ENCODE measurements around the gene CFAP77. TPM values are rescaled to one million over a fixed set of nuclear protein-coding genes. Genes with fewer than 3 reads are reported as not detected.
"Not testable (repeated sequence)": the region's sequence is repeated elsewhere in the genome, so short reads cannot be mapped to it uniquely, and the experiment has no call there.

CFAP77 gene
- total RNA-seq, 2 experiments from 2014 or later, result not detected

GRCh38 chr9:132562306-132562573 is 152.2 kb downstream of the CFAP77 start:
- H3K4me1 Mint-ChIP-seq (ENCODE audit: low read depth), result no peaks in the 10 kb centered on the region
- H3K4me1 ChIP-seq (ENCODE audit: insufficient read depth, low read length), result no peaks in the 10 kb centered on the region
- DNase-seq, result no peak
- CTCF ChIA-PET, result no interaction called here
- peaks cover 6 to 10% of the 10 kb centered on the region in 2 experiments for H3K27me3 ChIP-seq (ENCODE audit: control insufficient read depth in 1 of 2, insufficient read depth in 2 of 2, low read length in 2 of 2)
- H3K27ac ChIP-seq (ENCODE audit: low read depth in 1 of 2, low read length in 2 of 2), result no peak overlapping the region
- H3K27ac Mint-ChIP-seq, result no peak overlapping the region
- peaks cover 0 to under 1% of the 10 kb centered on the region in 2 experiments for H3K9me3 ChIP-seq (ENCODE audit: control insufficient read depth in 1 of 2, insufficient read depth in 1 of 2, low read length in 2 of 2)
- H3K9me3 Mint-ChIP-seq, result peaks cover 4% of the 10 kb centered on the region
- H3K4me3 Mint-ChIP-seq, result no peak overlapping the region
- TF ChIP-seq CTCF (IDR thresholded peaks at IDR 0.05), result no peak
- no peak overlapping the region for H3K4me3 ChIP-seq (ENCODE audit: low read length)
- no peaks in the 10 kb centered on the region for H3K36me3 ChIP-seq (ENCODE audit: insufficient read depth, low read length)
- peaks cover 51% of the 10 kb centered on the region for H3K27me3 Mint-ChIP-seq
- H3K36me3 Mint-ChIP-seq (ENCODE audit: low read depth), result no peaks in the 10 kb centered on the region
- intact Hi-C loops (cut with DNase I, micrococcal nuclease), result no loop called here
- POLR2A ChIA-PET, result no interaction called here
- no peak for ATAC-seq (ENCODE audit: poor library complexity)

- intact Hi-C loops (cut with DNase I, micrococcal nuclease), result no loop called here
- ChIA-PET POLR2A (no interaction called here), CTCF (no interaction called here)
- Histone ChIP-seq H3K36me3 (ENCODE audit: insufficient read depth, low read length) (no peaks in the 10 kb centered on the region), H3K27ac (ENCODE audit: low read depth in 1 of 2, low read length in 2 of 2) (no peak overlapping the region), H3K27me3 (ENCODE audit: control insufficient read depth in 1 of 2, insufficient read depth in 2 of 2, low read length in 2 of 2) (peaks cover 5% of the 10 kb centered on the region in 2 experiments), H3K4me1 (ENCODE audit: insufficient read depth, low read length) (no peaks in the 10 kb centered on the region), H3K9me3 (ENCODE audit: control insufficient read depth in 1 of 2, insufficient read depth in 1 of 2, low read length in 2 of 2) (no peaks in the 10 kb centered on the region), H3K4me3 (ENCODE audit: low read length) (no peak overlapping the region)
- ATAC-seq (ENCODE audit: poor library complexity), result no peak
- H3K27ac Mint-ChIP-seq, result no peak overlapping the region
- H3K36me3 Mint-ChIP-seq (ENCODE audit: low read depth), result no peaks in the 10 kb centered on the region
- H3K4me1 Mint-ChIP-seq (ENCODE audit: low read depth), result no peaks in the 10 kb centered on the region
- peaks cover 2% of the 10 kb centered on the region for H3K9me3 Mint-ChIP-seq
- no peak for TF ChIP-seq CTCF (IDR thresholded peaks at IDR 0.05)
- DNase-seq, result no peak
- H3K27me3 Mint-ChIP-seq, result peaks cover 42% of the 10 kb centered on the region
- H3K4me3 Mint-ChIP-seq, result no peak overlapping the region
Measured at GRCh38 chr9:132564526-132564925, 154.5 kb downstream of the CFAP77 start.

- H3K4me1 ChIP-seq (ENCODE audit: insufficient read depth, low read length); H3K9me3 Mint-ChIP-seq; H3K4me1 Mint-ChIP-seq (ENCODE audit: low read depth); POLR2A ChIA-PET; H3K36me3 ChIP-seq (ENCODE audit: insufficient read depth, low read length); H3K27ac Mint-ChIP-seq; H3K4me3 ChIP-seq (ENCODE audit: low read length); H3K4me3 Mint-ChIP-seq; H3K9me3 ChIP-seq (ENCODE audit: control insufficient read depth in 1 of 2, insufficient read depth in 1 of 2, low read length in 2 of 2); H3K27ac ChIP-seq (ENCODE audit: low read depth in 1 of 2, low read length in 2 of 2); ATAC-seq (ENCODE audit: poor library complexity); intact Hi-C loops (cut with DNase I, micrococcal nuclease); H3K36me3 Mint-ChIP-seq (ENCODE audit: low read depth); H3K27me3 ChIP-seq (ENCODE audit: control insufficient read depth in 1 of 2, insufficient read depth in 2 of 2, low read length in 2 of 2); DNase-seq: not testable (repeated sequence)
- CTCF ChIA-PET, result interaction anchor here (0.6 kb wide), 1 partner anchor 7 kb away, joined by 3 read pairs; no protein-coding TSS in a partner anchor
- peaks cover 26% of the 10 kb centered on the region for H3K27me3 Mint-ChIP-seq
Measured at GRCh38 chr9:132568787-132569186, 158.8 kb downstream of the CFAP77 start.

- H3K4me3 Mint-ChIP-seq, result no peak overlapping the region
- ChIA-PET CTCF (no interaction called here), POLR2A (no interaction called here)
- no peak overlapping the region for H3K27ac ChIP-seq (ENCODE audit: low read depth in 1 of 2, low read length in 2 of 2)
- TF ChIP-seq CTCF (IDR thresholded peaks at IDR 0.05), result no peak
- peaks cover 28 to 29% of the 10 kb centered on the region in 2 experiments for H3K27me3 ChIP-seq (ENCODE audit: control insufficient read depth in 1 of 2, insufficient read depth in 2 of 2, low read length in 2 of 2)
- H3K27ac Mint-ChIP-seq, result no peak overlapping the region
- peaks cover 0 to 5% of the 10 kb centered on the region in 2 experiments for H3K9me3 ChIP-seq (ENCODE audit: control insufficient read depth in 1 of 2, insufficient read depth in 1 of 2, low read length in 2 of 2)
- no peaks in the 10 kb centered on the region for H3K9me3 Mint-ChIP-seq
- intact Hi-C loops (cut with DNase I, micrococcal nuclease), result no loop called here
- DNase-seq, result no peak
- ATAC-seq (ENCODE audit: poor library complexity), result no peak
- no peak overlapping the region for H3K4me3 ChIP-seq (ENCODE audit: low read length)
- peaks cover 33% of the 10 kb centered on the region for H3K27me3 Mint-ChIP-seq
- no peaks in the 10 kb centered on the region for H3K4me1 ChIP-seq (ENCODE audit: insufficient read depth, low read length)
- no peaks in the 10 kb centered on the region for H3K36me3 Mint-ChIP-seq (ENCODE audit: low read depth)
- no peaks in the 10 kb centered on the region for H3K4me1 Mint-ChIP-seq (ENCODE audit: low read depth)
- H3K36me3 ChIP-seq (ENCODE audit: insufficient read depth, low read length), result no peaks in the 10 kb centered on the region
Measured at GRCh38 chr9:132571806-132572600, 162.0 kb downstream of the CFAP77 start.
